ENCODE results near the gene PRKN.

Gene PRKN

GRCh38 chr6:162379757-162380409 lies 347.7 kb downstream of the PRKN start:
- DNase-seq (ENCODE audit: low read depth in 2 of 2): peak; percentile 76 to 78

- DNase-seq (ENCODE audit: low read depth in 2 of 2): no peak
Measured at GRCh38 chr6:162377735-162378134, 349.8 kb downstream of the PRKN start.

- no peak for DNase-seq (ENCODE audit: low read depth in 2 of 2)
Measured at GRCh38 chr6:162373868-162374267, 353.7 kb downstream of the PRKN start.

- no peak for DNase-seq (ENCODE audit: low read depth in 2 of 2)
Measured at GRCh38 chr6:162373192-162373591, 354.4 kb downstream of the PRKN start.

GRCh38 chr6:162372106-162372505 lies 355.5 kb downstream of the PRKN start:
- DNase-seq (ENCODE audit: low read depth in 2 of 2): no peak

GRCh38 chr6:162371121-162371520 lies 356.4 kb downstream of the PRKN start:
- DNase-seq (ENCODE audit: low read depth in 2 of 2): no peak

- DNase-seq (ENCODE audit: low read depth in 2 of 2): no peak
Measured at GRCh38 chr6:162369091-162369490, 358.5 kb downstream of the PRKN start.

- no peak for DNase-seq (ENCODE audit: low read depth in 2 of 2)
Measured at GRCh38 chr6:162364488-162364887, 363.1 kb downstream of the PRKN start.

GRCh38 chr6:162363757-162364156 lies 363.8 kb downstream of the PRKN start:
- DNase-seq (ENCODE audit: low read depth in 2 of 2): no peak

- DNase-seq (ENCODE audit: low read depth in 2 of 2): no peak
Measured at GRCh38 chr6:162360901-162361567, 366.5 kb downstream of the PRKN start.

GRCh38 chr6:162358625-162359024 lies 368.9 kb downstream of the PRKN start:
- DNase-seq (ENCODE audit: low read depth in 2 of 2): no peak

GRCh38 chr6:162345051-162345511 lies 382.5 kb downstream of the PRKN start:
- DNase-seq (ENCODE audit: low read depth in 2 of 2): peak; percentile 19 to 36

GRCh38 chr6:162344646-162345010 lies 382.9 kb downstream of the PRKN start:
- DNase-seq (ENCODE audit: low read depth in 2 of 2): no peak

- DNase-seq (ENCODE audit: low read depth in 2 of 2): peak; percentile 28 to 38
Measured at GRCh38 chr6:162343936-162344645, 383.5 kb downstream of the PRKN start.

GRCh38 chr6:162343198-162343935 lies 384.2 kb downstream of the PRKN start:
- DNase-seq (ENCODE audit: low read depth in 2 of 2): no peak

- no peak for DNase-seq (ENCODE audit: low read depth in 2 of 2)
Measured at GRCh38 chr6:162337412-162337811, 390.2 kb downstream of the PRKN start.

- DNase-seq (ENCODE audit: low read depth in 2 of 2): no peak
Measured at GRCh38 chr6:162336359-162336758, 391.2 kb downstream of the PRKN start.

GRCh38 chr6:162332365-162332764 lies 395.2 kb downstream of the PRKN start:
- no peak for DNase-seq (ENCODE audit: low read depth in 2 of 2)

GRCh38 chr6:162331911-162332310 lies 395.7 kb downstream of the PRKN start:
- DNase-seq (ENCODE audit: low read depth in 2 of 2): no peak

- DNase-seq (ENCODE audit: low read depth in 2 of 2): no peak
Measured at GRCh38 chr6:162325826-162326225, 401.7 kb downstream of the PRKN start.

GRCh38 chr6:162325051-162325450 lies 402.5 kb downstream of the PRKN start:
- no peak for DNase-seq (ENCODE audit: low read depth in 2 of 2)

- no peak for DNase-seq (ENCODE audit: low read depth in 2 of 2)
Measured at GRCh38 chr6:162315291-162315690, 412.3 kb downstream of the PRKN start.
